HG02852 (cell line): ENCODE measurements around the gene PHPT1.
"Not testable (repeated sequence)": the region's sequence is repeated elsewhere in the genome, so short reads cannot be mapped to it uniquely, and the experiment has no call there.

ENCODE experiments used
- ATAC-seq: cut with Tn5 transposase; IDR thresholded peaks from one replicate; pipeline ENCODE4 v1.9.1; 2021; ENCODE audit warnings: mild to moderate bottlenecking, moderate library complexity; ENCODE audit not compliant: unreplicated experiment

Gene PHPT1

DNA sequence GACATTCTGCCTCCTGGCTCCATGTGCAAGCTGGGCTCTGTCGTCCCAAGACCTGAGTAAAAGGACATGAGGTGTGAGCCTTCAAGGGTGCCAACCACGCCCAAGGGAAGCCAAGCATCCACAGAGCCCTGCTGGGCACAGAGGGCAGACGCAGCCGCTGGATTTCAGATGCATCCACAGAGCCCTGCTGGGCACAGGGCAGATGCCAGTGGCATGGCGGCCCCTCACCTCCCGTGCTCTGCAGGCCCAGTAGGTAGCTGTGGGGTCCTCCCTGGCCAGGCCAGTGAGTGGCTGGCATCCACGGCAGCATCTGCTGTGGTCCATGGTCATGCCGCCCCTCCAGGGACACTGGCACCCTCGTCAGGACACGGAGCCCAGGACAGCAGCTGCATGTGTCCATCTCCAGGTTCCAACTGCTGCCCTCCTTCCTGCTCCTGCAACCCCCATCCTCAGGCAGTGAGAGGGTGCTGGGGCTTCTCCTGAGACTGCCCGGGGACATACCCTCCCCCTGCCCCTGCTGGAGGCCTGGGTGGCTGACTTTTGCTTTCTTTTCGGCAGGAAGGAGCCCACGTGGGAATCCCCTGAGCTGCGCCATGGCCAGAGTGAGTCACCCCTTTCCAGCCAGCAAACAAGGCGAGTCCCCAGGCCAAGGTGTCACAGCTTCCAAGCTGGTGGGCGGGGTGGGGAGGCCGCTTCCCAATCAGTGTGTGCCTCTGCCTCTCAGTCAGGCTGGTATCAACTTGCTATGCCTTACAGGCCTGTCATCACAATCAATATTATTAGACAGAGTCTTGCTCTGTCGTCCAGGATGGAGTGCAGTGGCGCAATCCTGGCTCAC lies 33.1 kb downstream of the PHPT1 start:
- ATAC-seq = peak; percentile 34

DNA sequence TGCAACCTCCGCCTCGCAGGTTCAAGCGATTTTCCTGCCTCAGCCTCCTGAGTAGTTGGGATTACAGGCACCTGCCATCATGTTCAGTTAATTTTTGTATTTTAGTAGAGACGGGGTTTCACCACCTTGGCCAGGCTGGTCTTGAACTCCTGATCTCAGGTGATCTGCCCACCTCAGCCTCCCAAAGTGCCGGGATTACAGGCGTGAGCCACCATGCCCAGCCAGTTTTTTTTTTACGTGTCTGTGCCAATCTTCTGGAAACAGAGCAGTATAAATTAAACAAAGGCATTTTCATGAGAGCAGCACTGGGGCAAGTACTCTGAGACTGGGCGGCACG lies 33.7 kb downstream of the PHPT1 start:
- ATAC-seq = not testable (repeated sequence)

DNA sequence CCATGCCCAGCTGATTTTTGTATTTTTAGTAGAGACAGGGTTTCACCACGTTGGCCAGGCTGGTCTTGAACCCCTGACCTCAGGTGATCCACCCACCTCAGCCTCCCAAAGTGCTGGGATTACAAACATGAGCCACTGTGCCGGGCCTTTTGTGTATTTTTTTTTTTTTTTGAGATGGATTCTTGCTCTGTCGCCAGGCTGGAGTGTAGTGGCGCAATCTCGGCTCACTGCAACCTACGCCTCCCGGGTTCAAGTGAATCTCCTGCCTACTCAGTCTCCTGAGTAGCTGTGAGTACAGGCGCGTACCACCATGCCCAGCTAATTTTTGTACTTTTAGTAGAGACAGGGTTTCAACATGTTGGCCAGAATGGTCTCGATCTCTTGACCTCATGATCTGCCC lies 34.5 kb downstream of the PHPT1 start:
- not testable (repeated sequence) for ATAC-seq

DNA sequence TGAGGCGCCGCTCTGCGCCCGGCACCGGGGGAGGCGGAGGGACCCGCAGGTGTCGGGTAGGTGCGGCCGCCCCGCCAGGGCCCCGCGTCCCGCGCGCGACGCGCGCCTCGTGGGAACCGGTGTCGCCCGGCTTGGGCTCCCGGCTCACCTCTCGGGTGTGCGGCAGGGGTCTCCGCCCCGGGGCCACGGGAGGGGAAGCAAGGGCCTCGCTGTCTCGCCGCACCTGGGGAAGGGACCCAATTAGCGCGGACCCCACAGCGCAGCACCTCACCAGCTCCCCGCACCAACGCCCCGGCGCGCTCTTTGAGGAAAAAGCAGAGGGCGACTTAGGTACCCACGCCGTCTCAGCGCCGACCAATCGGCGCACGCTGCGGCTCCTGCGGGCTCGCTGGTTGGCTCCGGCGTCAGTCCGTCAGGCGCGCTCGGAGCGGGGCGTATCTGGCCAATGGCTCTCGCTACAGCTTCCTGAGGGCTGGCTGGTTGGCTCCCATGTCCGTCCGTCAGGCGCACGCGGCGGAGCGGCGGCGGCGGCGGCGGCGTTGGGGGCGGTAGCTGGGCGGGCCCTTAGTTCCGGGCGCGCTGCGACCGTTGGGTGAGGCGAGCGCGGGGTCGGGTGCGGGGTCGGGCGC lies 36.9 kb downstream of the PHPT1 start, which contains the start of gene TRAF2:
Gene TRAF2, plus strand, starts transcription at position 567 of the 629 bp plus-strand sequence. CDS start 12,225 bp downstream, outside the sequence.
- ATAC-seq = peak; percentile 82

DNA sequence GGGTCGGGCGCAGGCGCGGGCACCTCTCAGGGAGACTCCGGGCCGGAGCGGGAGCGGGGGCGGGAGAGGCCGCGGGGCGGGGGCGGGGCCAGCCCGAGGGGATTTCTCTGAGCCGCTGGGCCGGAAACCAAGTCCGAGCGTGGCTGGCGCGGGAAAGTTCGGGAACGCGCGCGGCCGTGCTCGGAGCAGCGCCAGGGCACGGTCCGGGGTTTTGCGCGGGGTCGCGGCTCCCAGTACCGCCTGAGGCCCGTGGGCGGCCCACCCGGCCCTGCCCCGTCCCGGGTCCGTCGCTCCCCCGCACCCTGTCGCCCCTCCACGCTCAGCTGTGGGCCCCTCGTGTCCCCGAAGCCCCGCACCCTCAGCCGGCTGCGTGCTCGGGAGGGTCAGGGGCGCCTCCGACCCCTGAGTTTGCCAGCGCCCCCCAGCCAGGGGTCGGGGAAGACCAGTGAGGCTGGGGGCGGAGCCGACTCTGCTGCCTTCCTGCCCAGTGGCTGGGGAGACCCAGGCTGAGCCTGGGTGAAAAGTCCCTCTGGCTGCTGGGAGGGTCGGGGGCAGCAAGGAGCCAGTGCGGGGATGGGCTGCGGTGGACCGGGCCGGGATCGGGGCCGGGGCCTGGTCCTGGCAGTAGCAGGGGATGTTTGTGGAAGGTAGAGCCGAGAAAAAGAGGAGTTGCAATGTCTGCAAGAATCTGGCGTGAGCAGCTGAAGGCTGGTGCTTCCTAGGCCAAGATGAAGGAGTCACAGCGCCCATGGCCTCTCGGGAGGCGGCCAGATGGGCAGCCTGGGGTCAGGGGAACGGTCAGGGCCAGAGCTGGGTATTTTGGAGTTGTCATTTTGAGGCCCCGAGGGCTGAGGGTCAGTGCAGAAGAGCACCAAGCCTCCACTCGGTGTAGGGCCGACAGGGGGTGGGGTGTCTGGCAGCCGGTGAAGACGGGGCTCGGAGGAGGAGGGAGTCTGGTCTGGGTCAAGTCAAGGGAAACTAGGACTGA lies 37.7 kb downstream of the PHPT1 start:
- ATAC-seq = peak; percentile 0

DNA sequence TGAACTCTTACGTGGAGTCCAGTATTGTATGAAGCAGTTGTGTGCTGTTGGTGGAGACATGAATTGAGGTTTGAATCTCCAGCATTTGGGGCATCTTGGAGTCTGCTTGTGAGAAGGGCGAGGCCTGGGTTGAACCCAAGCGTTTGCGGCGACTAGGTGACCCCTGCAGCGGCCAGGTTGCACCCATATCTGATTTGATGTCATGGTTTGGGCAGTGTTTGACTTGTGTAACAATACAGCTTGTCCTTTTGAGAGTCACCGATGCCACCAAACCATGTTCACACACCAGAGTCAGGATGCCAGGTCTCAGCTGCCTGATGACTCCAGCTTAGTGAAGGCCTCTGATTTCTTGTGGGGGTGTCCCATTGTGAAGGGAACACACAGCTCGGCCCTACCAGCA lies 39.2 kb downstream of the PHPT1 start:
- ATAC-seq = no peak

DNA sequence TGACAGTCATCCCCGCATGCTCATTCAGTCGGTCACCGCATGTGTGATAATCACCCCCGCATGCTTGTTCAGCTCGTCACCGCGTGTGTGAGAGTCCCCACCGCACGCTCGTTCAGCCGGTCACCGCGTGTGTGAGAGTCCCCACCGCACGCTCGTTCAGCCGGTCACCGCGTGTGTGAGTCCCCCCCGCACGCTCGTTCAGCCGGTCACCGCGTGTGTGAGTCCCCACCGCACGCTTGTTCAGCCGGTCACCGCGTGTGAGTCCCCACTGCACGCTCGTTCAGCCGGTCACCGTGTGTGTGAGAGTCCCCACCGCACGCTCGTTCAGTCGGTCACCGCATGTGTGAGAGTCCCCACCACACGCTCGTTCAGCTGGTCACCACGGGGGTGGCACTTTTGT lies 40.6 kb downstream of the PHPT1 start:
- ATAC-seq = no peak

DNA sequence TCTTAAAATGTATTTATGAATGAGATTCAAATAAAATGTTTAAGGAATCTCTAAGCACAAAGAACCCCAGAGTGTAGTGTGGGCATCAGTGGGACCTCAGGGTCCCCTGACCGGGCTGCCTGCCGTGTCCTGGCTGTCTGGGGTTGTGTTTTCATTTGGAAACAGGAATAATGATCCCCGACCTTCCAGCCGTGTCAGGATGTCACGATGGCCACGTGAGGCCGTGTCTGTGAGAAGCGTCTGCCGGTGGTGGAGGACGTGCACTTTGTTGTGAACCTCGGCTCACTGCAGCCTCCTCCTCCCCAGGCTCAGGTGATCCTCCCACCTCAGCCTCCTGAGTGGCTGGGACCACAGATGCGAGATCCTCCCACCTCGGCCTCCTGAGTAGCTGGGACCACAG lies 41.5 kb downstream of the PHPT1 start:
- no peak for ATAC-seq

DNA sequence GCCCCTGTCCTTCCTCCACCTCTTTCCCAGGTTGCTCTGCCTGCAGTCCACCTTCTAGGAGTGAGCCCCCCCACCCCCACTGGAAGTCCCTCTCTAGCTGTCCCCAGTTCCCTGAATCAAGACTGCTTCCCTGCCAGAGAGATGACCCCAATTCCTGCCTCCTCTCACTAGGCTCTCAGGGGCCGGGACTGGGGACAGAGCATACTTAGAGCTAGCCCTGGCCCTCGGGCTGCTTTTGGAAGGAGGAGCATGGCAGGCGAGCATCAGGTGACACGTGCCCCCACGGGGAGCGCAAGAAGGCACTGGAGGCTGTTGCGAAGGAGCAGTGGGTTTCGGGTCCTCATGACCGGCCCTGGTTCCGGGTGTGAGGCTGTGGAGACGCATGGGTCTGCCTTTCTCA lies 46.8 kb downstream of the PHPT1 start:
- no peak for ATAC-seq

DNA sequence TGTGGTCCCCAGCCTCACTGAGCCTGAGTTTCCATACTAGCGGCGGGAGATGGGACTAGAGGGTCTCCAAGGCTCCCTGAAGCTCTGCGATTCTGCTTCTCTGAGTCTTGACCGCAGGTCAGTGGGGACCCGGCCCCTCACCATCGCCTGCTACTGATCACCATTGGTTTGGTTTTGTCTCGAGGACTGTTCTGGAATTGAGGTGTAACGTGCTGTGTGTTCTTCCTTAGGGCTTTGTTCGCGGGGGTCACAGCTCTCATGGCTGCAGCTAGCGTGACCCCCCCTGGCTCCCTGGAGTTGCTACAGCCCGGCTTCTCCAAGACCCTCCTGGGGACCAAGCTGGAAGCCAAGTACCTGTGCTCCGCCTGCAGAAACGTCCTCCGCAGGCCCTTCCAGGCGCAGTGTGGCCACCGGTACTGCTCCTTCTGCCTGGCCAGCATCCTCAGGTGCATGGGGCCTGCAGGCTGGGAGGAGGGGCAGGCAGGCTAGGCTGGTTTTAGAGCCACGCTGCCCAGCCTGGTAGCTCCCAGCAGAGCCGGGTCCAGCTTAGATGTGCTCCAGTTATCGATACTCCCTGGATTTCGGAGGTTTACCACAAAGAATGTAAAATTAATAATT lies 49.4 kb downstream of the PHPT1 start:
- no peak for ATAC-seq

DNA sequence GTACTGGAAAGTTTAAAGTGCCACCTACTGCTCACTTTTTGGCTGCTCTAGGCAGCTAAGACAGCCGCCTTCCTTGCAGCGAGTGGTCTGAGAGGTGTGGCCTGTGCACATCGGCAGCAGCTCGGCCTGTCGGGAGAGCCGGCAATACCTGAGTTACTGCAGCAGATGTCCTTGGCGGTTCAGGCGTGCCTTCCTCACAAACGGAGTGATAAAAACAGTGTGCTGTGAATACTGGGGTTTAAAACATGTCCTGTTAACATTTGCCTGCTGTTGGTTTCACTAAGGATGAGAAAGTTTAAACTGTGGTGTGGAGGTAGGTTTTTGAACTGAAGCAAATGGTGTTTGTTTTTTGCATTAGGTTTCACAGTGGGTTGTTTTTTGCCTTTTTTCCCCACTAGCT lies 50.0 kb downstream of the PHPT1 start:
- peak; percentile 44 for ATAC-seq

DNA sequence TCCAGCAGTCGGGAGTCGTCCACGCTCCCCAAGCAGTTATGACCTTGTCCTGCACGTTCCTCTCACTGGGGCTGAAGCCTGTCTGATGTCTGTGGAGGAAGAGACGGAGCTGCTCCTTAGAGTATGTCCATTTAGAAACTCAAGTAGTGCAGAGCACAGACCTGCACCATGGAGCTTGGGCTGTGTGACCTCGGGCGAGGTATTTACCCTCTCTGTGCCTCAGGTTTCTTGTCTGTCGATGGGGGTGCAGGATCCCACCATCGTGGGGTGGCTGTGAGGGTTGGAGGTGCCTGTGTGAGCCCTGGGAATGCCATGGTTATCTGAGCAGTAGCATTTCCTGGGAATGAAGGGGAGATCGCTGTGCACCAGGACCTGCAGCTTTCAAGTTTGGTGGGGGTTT lies 51.3 kb downstream of the PHPT1 start:
- no peak for ATAC-seq
